CD4-positive, alpha-beta T cell (primary cell): Measurements from ENCODE around the gene CST7. TPM values are rescaled to one million over a fixed set of nuclear protein-coding genes. Genes with fewer than 3 reads are reported as not detected.

Experiments used
- ATAC-seq: fragments of 200-7000 bp; cut with Tn5 transposase; one replicate; pipeline ENCODE4 v1.10.0; 2022; ENCODE audit warnings: mild to moderate bottlenecking; ENCODE audit not compliant: poor library complexity
- CTCF ChIA-PET: fragments of 350-600 bp; sonication (Branson Sonifier 250); formaldehyde crosslinking; loops from one replicate; lab custom pipeline; 2021; ENCODE audit warnings: antibody characterized with exemption, inconsistent platforms; lab: Charles Lee
- POLR2A ChIA-PET: fragments of 350-600 bp; sonication (Branson Sonifier 250); formaldehyde crosslinking; loops from one replicate; lab custom pipeline; 2021; ENCODE audit warnings: antibody characterized with exemption, inconsistent platforms; lab: Charles Lee
- DNase-seq, 14 experiments: peaks; one replicate each; pipeline ENCODE4 v3.0.0-alpha.2; 2013 to 2020; ENCODE audit warnings: mixed read lengths in 2 of 14
- H3K27ac ChIP-seq, 2 donors: one replicate each; pipeline versions ENCODE4 v1.5.1 to v1.7.0; 2013; ENCODE audit warnings: low read length in 2 of 2, low read depth in 1 of 2, mild to moderate bottlenecking in 1 of 2
- H3K27me3 ChIP-seq, 2 experiments: 1 replicate in 1 of 2; 2 replicates in 1 of 2; pipeline versions ENCODE4 v1.6.1 to v1.7.0; 2013; ENCODE audit warnings: low read length in 2 of 2, control low read depth in 1 of 2, mild to moderate bottlenecking in 1 of 2, moderate library complexity in 1 of 2; ENCODE audit not compliant: insufficient read depth in 2 of 2, control insufficient read depth in 1 of 2
- H3K36me3 ChIP-seq: one replicate; pipeline ENCODE4 v1.6.1; 2013; ENCODE audit warnings: low read length, control low read depth; ENCODE audit not compliant: insufficient read depth
- H3K4me1 ChIP-seq: one replicate; pipeline ENCODE4 v1.6.1; 2013; ENCODE audit warnings: low read length, control low read depth; ENCODE audit not compliant: insufficient read depth
- H3K4me3 ChIP-seq: one replicate; pipeline ENCODE4 v1.5.1; 2013; ENCODE audit warnings: mild to moderate bottlenecking, low read length, moderate library complexity
- H3K9me3 ChIP-seq, 2 experiments: 1 replicate in 1 of 2; 2 replicates in 1 of 2; pipeline versions ENCODE4 v1.6.1 to v1.7.0; 2013; ENCODE audit warnings: low read length in 2 of 2, mild to moderate bottlenecking in 2 of 2, control low read depth in 1 of 2, moderate library complexity in 1 of 2; ENCODE audit not compliant: control insufficient read depth in 1 of 2, insufficient read depth in 1 of 2
- H3K27ac Mint-ChIP-seq: one replicate; pipeline ENCODE4 v1.8.0; 2020; ENCODE audit warnings: mixed read lengths
- H3K27me3 Mint-ChIP-seq: one replicate; pipeline ENCODE4 v1.8.0; 2021; ENCODE audit warnings: mixed read lengths
- H3K36me3 Mint-ChIP-seq: one replicate; pipeline ENCODE4 v1.8.0; 2021; ENCODE audit warnings: low read depth, mixed read lengths
- H3K4me1 Mint-ChIP-seq: one replicate; pipeline ENCODE4 v1.8.0; 2021; ENCODE audit warnings: low read depth, mixed read lengths
- H3K4me3 Mint-ChIP-seq: one replicate; pipeline ENCODE4 v1.8.0; 2020; ENCODE audit warnings: mild to moderate bottlenecking, mixed read lengths
- H3K9me3 Mint-ChIP-seq: one replicate; pipeline ENCODE4 v1.8.0; 2020; ENCODE audit warnings: mixed read lengths
- intact Hi-C, 2 experiments: fragments of 100-400 bp; cut with DNase I in 1 of 2; cut with micrococcal nuclease in 1 of 2; formaldehyde crosslinking; loops; one replicate each; pipeline versions ENCODE4 v1.15.1 to v1.9.0; 2023 to 2025; cut with DNase I, micrococcal nuclease
- total RNA-seq, 174 experiments: library from RNA in 2 of 174; stranded (reverse) in 2 of 174; gene quantifications; one replicate each; pipeline ENCODE4 v1.2.3 and lab custom pipeline; 2021 to 2026
- TF ChIP-seq, protein P1 (sequence below): fragments of 200-600 bp; IDR thresholded peaks from one replicate; pipeline ENCODE4 v1.8.0; 2022; ENCODE audit warnings: antibody characterized with exemption, mild to moderate bottlenecking

Gene CST7
- total RNA-seq, 2 experiments from 2014 or later: 3.2 to 4.4 TPM

DNA sequence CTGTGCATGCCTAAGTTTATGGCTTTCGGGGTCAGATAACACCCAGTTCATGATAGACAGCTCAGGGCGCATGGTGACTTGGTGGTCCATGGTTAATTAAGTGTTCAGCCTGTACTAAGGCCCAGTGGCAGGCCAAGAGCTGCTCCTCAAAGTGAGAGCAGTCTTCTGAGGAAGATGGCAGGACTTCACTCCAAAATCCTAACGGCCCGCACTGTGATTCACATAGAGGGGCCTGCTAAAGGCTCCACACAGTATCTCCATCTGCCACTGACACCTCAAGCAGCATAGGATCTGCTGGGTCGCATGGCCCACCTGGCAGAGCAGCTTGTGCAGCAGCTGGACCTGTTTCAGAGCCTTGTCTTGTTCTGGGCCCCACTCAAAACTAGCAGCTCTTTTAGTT, 10.6 kb upstream of the CST7 start:
- ChIA-PET POLR2A (no interaction called here), CTCF (no interaction called here)
- Histone ChIP-seq H3K4me1 (peaks cover 5% of the 10 kb centered on the region), H3K27me3 (no peaks in the 10 kb centered on the region), H3K9me3 (peaks cover 0 to 17% of the 10 kb centered on the region in 2 experiments), H3K36me3 (no peaks in the 10 kb centered on the region), H3K27ac (no peak overlapping the region), H3K4me3 (no peak overlapping the region)
- H3K4me1 Mint-ChIP-seq: no peaks in the 10 kb centered on the region
- H3K27ac Mint-ChIP-seq: no peak overlapping the region
- no peaks in the 10 kb centered on the region for H3K27me3 Mint-ChIP-seq
- ATAC-seq (no peak), DNase-seq (no peak)
- no peak overlapping the region for H3K4me3 Mint-ChIP-seq
- peaks cover 11% of the 10 kb centered on the region for H3K36me3 Mint-ChIP-seq
- intact Hi-C loops: no loop called here
- H3K9me3 Mint-ChIP-seq: peaks cover 4% of the 10 kb centered on the region
- TF ChIP-seq, protein P1, sequence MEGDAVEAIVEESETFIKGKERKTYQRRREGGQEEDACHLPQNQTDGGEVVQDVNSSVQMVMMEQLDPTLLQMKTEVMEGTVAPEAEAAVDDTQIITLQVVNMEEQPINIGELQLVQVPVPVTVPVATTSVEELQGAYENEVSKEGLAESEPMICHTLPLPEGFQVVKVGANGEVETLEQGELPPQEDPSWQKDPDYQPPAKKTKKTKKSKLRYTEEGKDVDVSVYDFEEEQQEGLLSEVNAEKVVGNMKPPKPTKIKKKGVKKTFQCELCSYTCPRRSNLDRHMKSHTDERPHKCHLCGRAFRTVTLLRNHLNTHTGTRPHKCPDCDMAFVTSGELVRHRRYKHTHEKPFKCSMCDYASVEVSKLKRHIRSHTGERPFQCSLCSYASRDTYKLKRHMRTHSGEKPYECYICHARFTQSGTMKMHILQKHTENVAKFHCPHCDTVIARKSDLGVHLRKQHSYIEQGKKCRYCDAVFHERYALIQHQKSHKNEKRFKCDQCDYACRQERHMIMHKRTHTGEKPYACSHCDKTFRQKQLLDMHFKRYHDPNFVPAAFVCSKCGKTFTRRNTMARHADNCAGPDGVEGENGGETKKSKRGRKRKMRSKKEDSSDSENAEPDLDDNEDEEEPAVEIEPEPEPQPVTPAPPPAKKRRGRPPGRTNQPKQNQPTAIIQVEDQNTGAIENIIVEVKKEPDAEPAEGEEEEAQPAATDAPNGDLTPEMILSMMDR: no peak

GRCh38 chr20:24939036-24939435, 10.0 kb upstream of the CST7 start:
- Mint-ChIP-seq H3K27me3 (no peaks in the 10 kb centered on the region), H3K36me3 (peaks cover 12% of the 10 kb centered on the region), H3K9me3 (peaks cover 4% of the 10 kb centered on the region), H3K4me3 (no peak overlapping the region), H3K27ac (no peak overlapping the region), H3K4me1 (no peaks in the 10 kb centered on the region)
- peaks cover 4% of the 10 kb centered on the region for H3K4me1 ChIP-seq
- H3K4me3 ChIP-seq: no peak overlapping the region
- no peak for ATAC-seq
- POLR2A ChIA-PET: no interaction called here
- CTCF ChIA-PET: no interaction called here
- H3K9me3 ChIP-seq: peaks cover 0 to 17% of the 10 kb centered on the region in 2 experiments
- DNase-seq: no peak
- H3K27me3 ChIP-seq: no peaks in the 10 kb centered on the region
- TF ChIP-seq, protein P1: no peak
- intact Hi-C loops: no loop called here
- H3K27ac ChIP-seq: no peak overlapping the region
- H3K36me3 ChIP-seq: no peaks in the 10 kb centered on the region

GRCh38 chr20:24942679-24943078, 6.4 kb upstream of the CST7 start:
- no peak for ATAC-seq
- DNase-seq: no peak
- CTCF ChIA-PET: no interaction called here
- POLR2A ChIA-PET: no interaction called here
- no peak overlapping the region for H3K27ac ChIP-seq
- intact Hi-C loops: no loop called here
- no peaks in the 10 kb centered on the region for H3K9me3 ChIP-seq
- Mint-ChIP-seq H3K27me3 (no peaks in the 10 kb centered on the region), H3K4me1 (no peaks in the 10 kb centered on the region), H3K36me3 (peaks cover 24% of the 10 kb centered on the region), H3K4me3 (no peak overlapping the region), H3K9me3 (peaks cover 17% of the 10 kb centered on the region), H3K27ac (no peak overlapping the region)
- no peaks in the 10 kb centered on the region for H3K27me3 ChIP-seq
- TF ChIP-seq, protein P1: no peak
- no peaks in the 10 kb centered on the region for H3K36me3 ChIP-seq
- H3K4me1 ChIP-seq: no peaks in the 10 kb centered on the region
- no peak overlapping the region for H3K4me3 ChIP-seq
